GM20431 (cell line): Measurements from ENCODE around the gene BEND7.
"Not testable (repeated sequence)": the region's sequence is repeated elsewhere in the genome, so short reads cannot be mapped to it uniquely, and the experiment has no call there.

ENCODE experiments used
- in situ Hi-C: fragments of 300-500 bp; cut with MseI, MboI; formaldehyde crosslinking; loops from one replicate; pipeline ENCODE4 v1.15.0; 2020; ENCODE audit warnings: low sequenced_read_pairs; ENCODE audit not compliant: unreplicated experiment

The BEND7 gene

GRCh38 chr10:13437026-13437555, 91.7 kb downstream of the BEND7 start:
- in situ Hi-C loops = no loop called here

DNA sequence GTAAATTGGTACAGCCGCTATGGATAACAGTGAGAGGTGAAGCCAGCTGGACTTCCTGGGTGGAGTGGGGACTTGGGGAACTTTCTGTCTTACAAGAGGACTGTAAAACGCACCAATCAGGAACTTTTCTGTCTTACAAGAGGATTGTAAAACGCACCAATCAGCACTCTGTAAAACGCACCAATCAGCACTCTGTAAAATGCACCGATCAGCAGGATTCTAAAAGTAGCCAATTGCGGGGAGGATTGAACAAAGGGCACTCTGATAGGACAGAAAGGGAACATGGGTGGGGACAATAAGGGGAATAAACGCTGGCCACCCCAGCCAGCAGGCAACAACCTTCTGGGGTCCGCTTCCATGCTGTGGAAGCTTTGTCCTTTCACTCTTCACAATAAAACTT, 100.9 kb downstream of the BEND7 start:
- in situ Hi-C loops = not testable (repeated sequence)

DNA sequence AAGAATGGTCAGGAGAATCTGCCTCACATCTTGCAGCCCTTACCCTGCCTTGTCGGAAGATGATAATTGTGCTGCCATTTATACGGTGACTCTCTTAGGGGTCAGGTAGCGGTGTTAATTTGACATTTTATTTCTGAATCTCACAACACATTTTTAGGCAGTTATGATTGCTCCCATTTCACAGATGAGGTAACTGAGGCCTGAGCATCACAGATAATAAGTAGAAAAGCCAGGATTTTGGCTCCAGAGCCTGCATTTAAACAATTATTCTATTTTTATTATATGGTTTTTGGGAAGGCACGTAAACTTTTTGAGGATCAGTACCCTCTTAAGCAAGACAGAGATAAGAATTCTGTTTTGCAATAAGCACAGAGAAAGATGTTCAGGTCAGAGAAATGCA, 103.4 kb downstream of the BEND7 start:
- in situ Hi-C loops = no loop called here

GRCh38 chr10:13422800-13423199, 106.0 kb downstream of the BEND7 start:
- in situ Hi-C loops = no loop called here

- in situ Hi-C loops = no loop called here
These were observed 107.4 kb downstream of the BEND7 start for GRCh38 chr10:13421382-13421917.

DNA sequence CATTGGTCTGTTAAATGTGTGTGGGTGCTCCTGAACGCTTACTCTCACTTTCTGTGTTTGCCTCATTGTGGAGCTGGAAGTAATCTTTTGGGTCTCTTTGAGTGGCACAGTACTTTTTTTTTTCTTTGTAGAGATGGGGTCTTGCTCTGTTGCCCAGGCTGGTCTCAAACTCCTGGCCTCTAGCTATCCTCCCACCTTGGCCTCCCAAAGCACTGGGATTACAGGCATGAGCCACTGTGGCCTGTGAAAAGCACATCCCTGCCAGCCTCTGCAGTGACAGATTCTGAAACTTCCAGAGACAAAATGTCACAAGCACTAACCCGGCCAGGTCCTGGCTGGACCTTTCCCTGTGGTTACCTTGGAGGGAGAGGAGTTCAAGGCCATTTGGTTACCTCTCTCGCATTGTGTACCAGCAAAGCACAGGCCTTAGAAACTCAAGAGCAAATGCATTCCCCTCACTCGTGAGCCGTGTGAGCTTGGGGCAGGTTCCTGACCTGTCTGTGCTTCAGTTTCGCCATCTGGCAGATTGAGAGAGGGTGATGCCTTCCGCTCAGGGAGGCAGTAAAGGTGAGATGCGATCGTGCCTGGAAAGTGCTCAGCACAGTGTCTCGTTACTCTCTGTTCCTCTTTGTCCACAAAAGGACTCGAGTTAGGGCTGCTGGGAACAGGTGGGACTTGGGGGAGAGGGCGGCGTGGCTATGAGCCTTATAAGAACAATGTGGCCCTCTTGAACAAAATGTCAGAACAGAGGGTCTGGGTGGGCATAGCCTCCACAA, 108.1 kb downstream of the BEND7 start:
- in situ Hi-C loops = no loop called here

- in situ Hi-C loops = no loop called here
These were observed 111.2 kb downstream of the BEND7 start for GRCh38 chr10:13417459-13418126.

DNA sequence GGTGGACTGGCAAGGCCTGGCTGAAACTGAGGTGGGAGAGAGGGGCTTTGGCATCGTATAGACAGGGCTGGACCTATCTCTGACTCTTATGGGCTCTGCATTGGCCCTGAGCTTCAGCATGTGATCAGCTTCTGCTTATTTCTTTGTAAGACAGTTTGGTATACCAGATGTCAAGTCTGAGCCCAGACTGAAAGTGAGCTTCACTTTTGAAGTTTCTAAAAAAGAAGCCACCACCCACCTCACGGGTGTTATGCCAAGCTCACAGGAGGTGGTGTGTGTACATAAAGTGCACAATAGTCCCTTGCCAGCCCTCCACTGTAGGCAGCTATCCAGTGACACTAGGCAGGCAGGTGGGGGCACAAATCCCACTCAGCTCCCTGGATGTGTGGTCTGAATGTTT, 112.1 kb downstream of the BEND7 start:
- in situ Hi-C loops = no loop called here

DNA sequence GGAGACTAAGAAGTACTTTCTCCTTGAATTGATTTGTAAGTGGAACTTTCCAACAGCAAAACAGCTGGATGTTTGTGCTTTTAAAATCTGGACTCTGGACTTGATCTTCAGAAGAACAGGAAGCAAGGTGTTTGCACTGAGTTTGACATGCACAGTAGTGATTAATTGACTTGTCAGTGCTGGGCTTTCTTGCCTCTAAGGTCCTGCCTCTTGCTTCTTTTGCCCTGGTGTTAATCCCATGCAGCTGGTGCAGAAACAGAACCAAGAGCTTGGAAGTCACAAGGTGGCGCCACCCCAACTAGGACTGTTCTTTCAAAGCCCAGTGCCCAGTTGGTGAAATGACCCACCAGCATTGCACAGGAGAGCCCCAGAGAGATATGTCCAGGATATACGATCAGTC, 114.0 kb downstream of the BEND7 start:
- in situ Hi-C loops = no loop called here

DNA sequence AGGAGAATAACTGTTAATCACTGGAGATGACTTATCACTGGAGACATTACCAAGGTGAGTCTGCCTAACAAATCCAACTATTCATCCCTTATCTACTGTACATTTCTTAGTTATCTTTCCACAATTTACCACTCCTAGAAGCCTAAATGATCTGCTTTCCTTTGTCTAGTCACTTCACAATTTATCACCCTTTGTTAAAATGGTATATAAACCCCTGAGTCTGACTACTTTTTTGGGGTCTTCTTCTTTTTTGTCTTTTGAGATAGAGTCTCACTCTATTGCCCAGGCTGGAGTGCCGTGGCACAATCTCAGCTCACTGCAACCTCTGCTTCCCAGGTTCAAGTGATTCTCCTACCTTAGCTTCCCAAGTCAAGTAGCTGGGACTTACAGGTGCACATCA, 114.7 kb downstream of the BEND7 start:
- in situ Hi-C loops = no loop called here

GRCh38 chr10:13412894-13413293, 115.9 kb downstream of the BEND7 start:
- in situ Hi-C loops = no loop called here

DNA sequence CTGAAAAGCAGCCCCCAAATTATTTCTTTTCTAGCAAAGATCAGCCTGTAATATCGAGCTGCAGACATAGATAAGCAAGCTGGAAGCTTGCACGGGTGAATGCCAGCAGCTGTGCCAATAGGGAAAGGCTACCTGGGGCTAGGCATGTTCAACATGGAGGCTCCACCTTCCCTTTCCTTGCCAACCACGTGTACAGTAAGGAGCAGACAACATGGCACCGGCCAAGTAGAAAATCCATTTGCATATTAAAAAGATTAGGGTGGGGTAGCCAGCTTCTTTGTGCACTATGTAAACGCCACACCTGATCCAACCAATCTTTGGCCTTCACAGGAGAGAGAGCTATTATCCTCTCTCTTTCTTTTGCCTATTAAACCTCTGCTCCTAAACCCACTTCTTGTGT, 124.0 kb downstream of the BEND7 start:
- in situ Hi-C loops = no loop called here

DNA sequence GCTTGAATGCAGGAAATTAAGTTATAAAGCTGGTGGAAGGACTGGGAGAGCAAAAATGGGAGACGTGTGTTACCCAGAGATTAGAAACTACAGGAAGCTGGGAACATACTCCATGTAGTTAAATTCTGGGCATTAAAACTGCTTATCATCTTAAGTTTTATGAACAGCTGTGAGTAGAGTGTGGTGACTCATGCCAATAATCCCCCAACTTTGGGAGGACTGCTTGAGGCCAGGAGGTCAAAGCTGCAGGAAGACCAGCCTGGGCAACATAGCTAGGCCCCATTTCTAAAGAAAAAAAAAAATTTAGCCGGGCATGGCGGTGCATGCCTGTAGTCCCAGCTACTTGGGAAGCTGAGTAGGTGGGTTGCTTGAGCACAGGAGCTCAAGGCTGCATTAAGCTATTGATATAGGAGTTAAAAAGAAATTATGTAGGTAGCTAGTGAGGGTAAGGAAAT, 124.5 kb downstream of the BEND7 start:
- in situ Hi-C loops = no loop called here

DNA sequence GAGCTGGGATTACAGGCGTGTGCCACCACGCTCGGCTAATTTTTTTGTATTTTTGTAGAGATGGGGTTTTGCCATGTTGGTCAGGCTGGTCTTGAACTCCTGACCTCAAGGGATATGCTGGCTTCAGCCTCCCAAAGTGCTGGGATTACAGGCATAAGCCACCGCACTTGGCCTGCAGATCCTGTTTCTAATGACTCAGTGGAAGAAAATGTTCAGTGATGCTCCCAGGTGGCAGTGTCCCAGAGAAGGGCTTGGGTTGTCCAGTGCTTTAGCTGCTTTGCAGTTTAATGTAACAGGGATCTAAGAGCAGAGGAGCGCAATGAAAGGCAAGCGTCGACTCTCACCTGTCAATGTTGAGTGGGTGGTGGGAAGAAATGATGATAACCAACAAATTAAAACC, 125.4 kb downstream of the BEND7 start:
- in situ Hi-C loops = not testable (repeated sequence)

DNA sequence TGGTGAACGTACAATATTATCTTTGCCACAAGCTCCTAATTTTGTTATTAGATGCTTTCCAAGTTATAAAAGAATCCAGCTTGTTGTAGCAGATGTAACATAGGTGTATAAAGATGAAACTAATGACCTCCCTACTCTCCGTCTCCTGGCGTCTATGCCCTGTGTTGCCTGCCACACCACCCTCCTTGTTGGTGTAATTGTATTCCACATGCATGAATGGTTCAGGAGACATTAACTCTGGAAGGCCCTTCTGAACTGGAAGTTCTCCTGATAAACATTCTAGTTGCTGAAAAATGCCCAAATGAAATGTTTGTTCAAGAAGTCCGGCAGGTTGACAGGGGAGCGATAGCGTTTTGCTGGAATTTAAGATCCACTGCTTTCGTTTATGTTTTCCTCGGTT, 126.8 kb downstream of the BEND7 start:
- in situ Hi-C loops = no loop called here

DNA sequence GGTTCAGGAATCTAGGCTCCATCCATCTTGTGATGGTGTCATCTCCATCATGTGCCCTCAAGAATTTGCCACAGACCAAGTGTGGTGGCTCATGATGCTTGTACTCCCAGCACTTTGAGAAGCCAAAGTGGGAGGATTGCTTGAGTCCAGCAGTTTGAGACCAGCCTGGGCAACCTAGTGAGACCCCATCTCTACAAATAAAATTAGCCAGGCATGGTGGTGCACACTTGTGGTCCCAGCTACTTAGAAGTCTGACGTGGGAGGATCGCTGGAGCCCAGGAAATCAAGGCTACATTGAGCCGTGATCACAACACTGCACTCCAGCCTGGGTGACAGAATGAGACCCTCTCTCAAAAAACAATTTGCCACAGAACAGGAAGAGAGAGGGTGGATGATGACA, 127.7 kb downstream of the BEND7 start:
- in situ Hi-C loops = no loop called here

DNA sequence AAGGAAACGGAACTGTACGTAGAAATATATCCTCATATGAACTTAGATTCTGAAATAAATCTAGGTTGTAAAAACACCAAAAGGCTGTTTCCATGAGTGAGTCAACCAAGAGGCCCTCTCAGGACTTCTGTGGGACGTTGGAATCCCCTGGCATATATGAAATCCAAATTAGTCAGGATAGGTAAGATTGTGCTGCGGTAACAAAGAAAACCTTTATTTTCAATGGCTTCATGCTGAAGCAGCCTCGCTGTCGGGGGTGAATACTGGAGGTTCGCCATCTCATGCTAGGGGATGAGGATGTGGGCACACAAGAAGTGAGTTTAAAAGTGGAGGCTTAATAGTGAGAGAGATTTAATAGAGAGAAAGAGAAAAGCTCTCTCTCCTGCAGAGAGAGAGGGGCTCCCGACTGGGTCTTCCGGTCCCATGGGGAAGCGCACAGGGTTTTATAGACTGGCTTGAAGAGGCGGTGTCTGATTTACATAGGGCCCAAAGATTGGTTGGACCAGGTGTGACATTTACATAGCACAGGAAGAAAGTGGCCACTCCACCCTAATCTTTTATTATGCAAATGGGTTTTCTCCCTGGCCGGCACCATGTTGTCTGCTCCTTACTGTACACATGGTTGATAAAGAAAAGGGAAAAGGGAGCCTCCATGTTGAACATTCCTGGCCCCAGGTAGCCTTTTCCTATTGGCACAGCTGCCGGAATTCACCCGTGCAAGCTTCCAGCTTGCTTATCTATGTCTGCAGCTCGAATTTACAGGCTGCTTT, 128.4 kb downstream of the BEND7 start:
- in situ Hi-C loops = no loop called here

DNA sequence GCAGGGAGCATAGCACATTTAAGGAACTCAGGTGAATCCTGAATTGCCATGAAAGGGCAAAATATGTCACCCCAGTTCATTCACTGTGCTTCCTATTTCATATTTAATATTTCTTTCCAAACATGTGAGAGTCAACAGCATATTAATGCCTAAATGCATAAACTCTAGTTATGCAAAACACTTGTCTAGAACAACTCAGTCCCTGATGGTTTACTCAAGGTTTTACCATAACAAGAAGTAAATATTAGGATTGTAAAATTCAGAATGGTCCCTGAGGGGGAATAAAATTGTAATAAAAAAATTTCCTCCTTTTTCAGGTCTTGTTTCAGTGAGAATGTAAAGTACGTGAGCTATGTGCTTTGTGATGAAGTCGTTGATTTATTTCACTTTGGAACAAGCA, 129.1 kb downstream of the BEND7 start:
- in situ Hi-C loops = no loop called here

GRCh38 chr10:13399236-13399635, 129.6 kb downstream of the BEND7 start:
- in situ Hi-C loops = no loop called here

DNA sequence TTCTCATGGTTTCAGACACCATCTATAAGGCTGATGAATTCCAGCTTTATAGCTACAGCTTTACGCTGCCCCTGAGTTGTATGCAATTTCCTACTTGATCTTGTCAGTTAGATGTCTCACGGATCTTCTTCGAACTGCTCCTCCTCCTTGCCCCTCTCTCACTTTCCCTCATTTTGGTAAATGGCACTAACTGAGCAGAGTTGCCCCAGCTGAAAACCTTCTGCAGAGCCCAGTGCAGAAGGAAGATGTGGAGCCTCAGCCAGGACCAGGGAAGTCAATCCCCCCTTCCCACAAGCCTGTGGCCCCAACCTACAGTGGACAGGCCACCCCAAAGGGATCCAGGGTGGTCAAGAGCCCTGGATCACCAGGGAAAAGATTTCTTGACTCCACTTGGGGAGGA, 131.8 kb downstream of the BEND7 start:
- in situ Hi-C loops = no loop called here

GRCh38 chr10:13396369-13396768, 132.4 kb downstream of the BEND7 start:
- in situ Hi-C loops = no loop called here
